ENCODE measurements around the gene BSCL2. TPM values are rescaled to one million over a fixed set of nuclear protein-coding genes. Genes with fewer than 3 reads are reported as not detected.

Gene BSCL2
- total RNA-seq, 1 experiment from 2014 or later = 77.4 TPM

- no peaks in the 10 kb centered on the region for H3K9me3 Mint-ChIP-seq
- no peak overlapping the region for H2BK12ac ChIP-seq (ENCODE audit: insufficient read length, low read depth, low read length)
- peak overlapping the region; percentile 36 to 58; a peak in 3 of 5 replicates for H3K4me3 Mint-ChIP-seq
- H2BK120ac ChIP-seq (ENCODE audit: low read depth, low read length, poor library complexity, severe bottlenecking) = no peak overlapping the region
- H3T11ph ChIP-seq (ENCODE audit: low read length) = no peak overlapping the region
- no peak overlapping the region for H3K23ac ChIP-seq (ENCODE audit: insufficient read length, low read depth, low read length)
- H3K14ac ChIP-seq (ENCODE audit: insufficient read depth, low read length) = no peak overlapping the region
- no peak overlapping the region for H2BK5ac ChIP-seq (ENCODE audit: insufficient read length, low read length)
- peaks cover 10% of the 10 kb centered on the region; the same call in 1 of the 2 replicates for H3K79me2 ChIP-seq (ENCODE audit: insufficient read depth, low read length)
- H2AK5ac ChIP-seq (ENCODE audit: insufficient read length, low read length) = no peak overlapping the region
- no peak overlapping the region for H3K56ac ChIP-seq (ENCODE audit: insufficient read length, low read depth, low read length)
- TF ChIP-seq, protein P1, sequence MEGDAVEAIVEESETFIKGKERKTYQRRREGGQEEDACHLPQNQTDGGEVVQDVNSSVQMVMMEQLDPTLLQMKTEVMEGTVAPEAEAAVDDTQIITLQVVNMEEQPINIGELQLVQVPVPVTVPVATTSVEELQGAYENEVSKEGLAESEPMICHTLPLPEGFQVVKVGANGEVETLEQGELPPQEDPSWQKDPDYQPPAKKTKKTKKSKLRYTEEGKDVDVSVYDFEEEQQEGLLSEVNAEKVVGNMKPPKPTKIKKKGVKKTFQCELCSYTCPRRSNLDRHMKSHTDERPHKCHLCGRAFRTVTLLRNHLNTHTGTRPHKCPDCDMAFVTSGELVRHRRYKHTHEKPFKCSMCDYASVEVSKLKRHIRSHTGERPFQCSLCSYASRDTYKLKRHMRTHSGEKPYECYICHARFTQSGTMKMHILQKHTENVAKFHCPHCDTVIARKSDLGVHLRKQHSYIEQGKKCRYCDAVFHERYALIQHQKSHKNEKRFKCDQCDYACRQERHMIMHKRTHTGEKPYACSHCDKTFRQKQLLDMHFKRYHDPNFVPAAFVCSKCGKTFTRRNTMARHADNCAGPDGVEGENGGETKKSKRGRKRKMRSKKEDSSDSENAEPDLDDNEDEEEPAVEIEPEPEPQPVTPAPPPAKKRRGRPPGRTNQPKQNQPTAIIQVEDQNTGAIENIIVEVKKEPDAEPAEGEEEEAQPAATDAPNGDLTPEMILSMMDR (conservative IDR thresholded peaks at IDR 0.05) = no peak
- peaks cover 3% of the 10 kb centered on the region; the same call in 1 of the 2 replicates for H3K4me1 ChIP-seq (ENCODE audit: insufficient read depth, low read length)
- no peak for DNase-seq
- peaks cover 14 to 44% (median 32%) of the 10 kb centered on the region in 3 experiments for H3K36me3 Mint-ChIP-seq (ENCODE audit: insufficient read depth in 1 of 3, low read depth in 3 of 3)
- no peak overlapping the region for H4K8ac ChIP-seq (replicated peaks; ENCODE audit: insufficient read length, low read depth, low read length)
- H3K9ac ChIP-seq (ENCODE audit: extremely low read depth, insufficient read length, low read length) = no peak overlapping the region
- no peaks in the 10 kb centered on the region for H3K79me1 ChIP-seq (ENCODE audit: insufficient read depth, low read depth, low read length, poor library complexity, severe bottlenecking)
- H3K18ac ChIP-seq (ENCODE audit: insufficient read length, low read depth, low read length) = no peak overlapping the region
- no peak overlapping the region for H3K27ac ChIP-seq (ENCODE audit: insufficient read length, low read depth, low read length)
- peaks cover 5% of the 10 kb centered on the region for H3K23me2 ChIP-seq (ENCODE audit: insufficient read length, low read depth, low read length, poor library complexity, severe bottlenecking)
- no peaks in the 10 kb centered on the region for H3K27me3 Mint-ChIP-seq (ENCODE audit: low read depth)
- H2BK15ac ChIP-seq (ENCODE audit: low read depth, low read length) = no peak overlapping the region
- no peak overlapping the region for H2BK20ac ChIP-seq (ENCODE audit: low read depth, low read length, poor library complexity, severe bottlenecking)
- H3K27me3 ChIP-seq (ENCODE audit: insufficient read depth, low read length) = no peaks in the 10 kb centered on the region
- H3K4me1 Mint-ChIP-seq = peaks cover 7 to 9% of the 10 kb centered on the region in 2 experiments
- no CpG with 5 or more reads among the region's 8 CpGs for WGBS (ENCODE audit: extremely low coverage, insufficient read length, low lambda C conversion rate)
- no peak overlapping the region for H3K4ac ChIP-seq (ENCODE audit: low read depth, low read length)
- no peaks in the 10 kb centered on the region for H4K20me1 ChIP-seq (ENCODE audit: control insufficient read depth, insufficient read depth, insufficient read length)
- H3K9me3 ChIP-seq (ENCODE audit: control insufficient read depth, low read depth, low read length) = no peaks in the 10 kb centered on the region
- H3K27ac Mint-ChIP-seq = 0 out of 7 replicates have a peak overlapping the region, but pooled peaks of 1 of the 3 experiments have one; percentile 12
- no peak overlapping the region for H3K4me2 ChIP-seq (ENCODE audit: insufficient read depth, insufficient read length, low read length)
- H2AFZ ChIP-seq (ENCODE audit: low read length) = no peak overlapping the region
- H4K5ac ChIP-seq (ENCODE audit: insufficient read length, low read depth, low read length) = no peak overlapping the region
- H4K91ac ChIP-seq (ENCODE audit: insufficient read length, low read depth, low read length) = no peak overlapping the region
Observed at GRCh38 chr11:62644220-62644619, 63.0 kb downstream of the BSCL2 start.

Other genes with a start within 250 kb of the BSCL2 start
- gene AHNAK, start 160.6 kb downstream of the BSCL2 start, total RNA-seq (2021) = 13.9 and 15.2 TPM in 2 replicates
- 1,790 and 1,800 TPM in 2 replicates for gene EEF1G, start 133.5 kb downstream of the BSCL2 start, total RNA-seq (2021)
- 20.7 and 24.9 TPM in 2 replicates for gene TUT1, start 115.9 kb downstream of the BSCL2 start, total RNA-seq (2021)
- 143 and 149 TPM in 2 replicates for gene MTA2, start 105.6 kb downstream of the BSCL2 start, total RNA-seq (2021)
- 35.3 and 40.6 TPM in 2 replicates for gene EML3, start 94.6 kb downstream of the BSCL2 start, total RNA-seq (2021)
- 0.79 and 1.0 TPM in 2 replicates for gene ROM1, start 94.2 kb downstream of the BSCL2 start, total RNA-seq (2021)
- 30.6 and 30.8 TPM in 2 replicates for gene B3GAT3, start 85.4 kb downstream of the BSCL2 start, total RNA-seq (2021)
- gene GANAB, start 60.8 kb downstream of the BSCL2 start, total RNA-seq (2021) = 387 TPM in 2 replicates
- gene INTS5, start 54.1 kb downstream of the BSCL2 start, total RNA-seq (2021) = 40.0 and 41.6 TPM in 2 replicates
- gene C11orf98, start 42.2 kb downstream of the BSCL2 start, total RNA-seq (2021) = 139 and 150 TPM in 2 replicates
- 49.2 and 51.5 TPM in 2 replicates for gene CSKMT, start 42.1 kb downstream of the BSCL2 start, total RNA-seq (2021)
- 11.1 and 12.3 TPM in 2 replicates for gene UQCC3, start 35.8 kb downstream of the BSCL2 start, total RNA-seq (2021)
- gene LBHD1, start 35.2 kb downstream of the BSCL2 start, total RNA-seq (2021) = 9.1 and 10.4 TPM in 2 replicates
- gene UBXN1, start 28.4 kb downstream of the BSCL2 start, total RNA-seq (2021) = 110 and 118 TPM in 2 replicates
- gene LRRN4CL, start 17.9 kb downstream of the BSCL2 start, total RNA-seq (2021) = 0.59 and 0.79 TPM in 2 replicates
- 3.2 and 3.4 TPM in 2 replicates for gene GNG3, start 252 bp upstream of the BSCL2 start, total RNA-seq (2021)
- gene HNRNPUL2, start 20.0 kb upstream of the BSCL2 start, total RNA-seq (2021) = 40.6 and 43.5 TPM in 2 replicates
- 31.6 and 33.4 TPM in 2 replicates for gene TTC9C, start 21.1 kb upstream of the BSCL2 start, total RNA-seq (2021)
- 39.7 and 43.4 TPM in 2 replicates for gene ZBTB3, start 46.7 kb upstream of the BSCL2 start, total RNA-seq (2021)
- gene POLR2G, start 54.2 kb upstream of the BSCL2 start, total RNA-seq (2021) = 126 and 129 TPM in 2 replicates
- 37.7 and 44.2 TPM in 2 replicates for gene TAF6L, start 64.0 kb upstream of the BSCL2 start, total RNA-seq (2021)
- gene TMEM179B, start 80.0 kb upstream of the BSCL2 start, total RNA-seq (2021) = 25.0 and 25.5 TPM in 2 replicates
- 21.7 and 22.2 TPM in 2 replicates for gene TMEM223, start 84.6 kb upstream of the BSCL2 start, total RNA-seq (2021)
- 65.5 and 69.0 TPM in 2 replicates for gene NXF1, start 98.0 kb upstream of the BSCL2 start, total RNA-seq (2021)
- 33.5 and 34.7 TPM in 2 replicates for gene STX5, start 124.6 kb upstream of the BSCL2 start, total RNA-seq (2021)
- gene TEX54, start 125.4 kb upstream of the BSCL2 start, total RNA-seq (2021) = 0.53 and 1.2 TPM in 2 replicates
- 121 and 124 TPM in 2 replicates for gene WDR74, start 132.2 kb upstream of the BSCL2 start, total RNA-seq (2021)
- gene SLC3A2, start 173.5 kb upstream of the BSCL2 start, total RNA-seq (2021) = 289 and 290 TPM in 2 replicates
- not detected in 2 replicates for gene CHRM1, start 213.9 kb upstream of the BSCL2 start, total RNA-seq (2021)